HG02970 (cell line): ENCODE results near the gene KBTBD4.
"Not testable (repeated sequence)": the region's sequence is repeated elsewhere in the genome, so short reads cannot be mapped to it uniquely, and the experiment has no call there.

Experiments
- ATAC-seq: cut with Tn5 transposase; IDR thresholded peaks from one replicate; pipeline ENCODE4 v1.9.1; 2021; ENCODE audit warnings: mild to moderate bottlenecking, moderate library complexity, moderate number of reproducible peaks; ENCODE audit not compliant: unreplicated experiment, low FRiP score

The KBTBD4 gene

DNA sequence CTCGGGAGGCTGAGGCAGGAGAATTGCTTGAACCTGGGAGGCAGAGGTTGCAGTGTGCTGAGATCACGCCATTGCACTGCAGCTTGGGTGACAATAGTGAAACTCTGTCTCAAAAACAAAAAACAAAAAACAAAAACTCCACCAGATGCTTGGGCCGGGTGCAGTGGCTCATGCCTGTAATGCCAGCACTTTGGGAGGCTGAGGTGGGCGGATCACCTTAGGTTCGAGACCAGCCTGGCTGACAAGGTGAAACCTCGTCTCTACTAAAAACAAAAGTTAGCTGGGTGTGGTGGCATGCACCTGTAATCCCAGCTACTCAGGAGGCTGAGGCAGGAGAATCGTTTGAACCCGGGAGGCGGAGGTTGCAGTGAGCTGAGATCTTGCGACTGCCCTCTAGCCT, 14.4 kb downstream of the KBTBD4 start:
- not testable (repeated sequence) for ATAC-seq

DNA sequence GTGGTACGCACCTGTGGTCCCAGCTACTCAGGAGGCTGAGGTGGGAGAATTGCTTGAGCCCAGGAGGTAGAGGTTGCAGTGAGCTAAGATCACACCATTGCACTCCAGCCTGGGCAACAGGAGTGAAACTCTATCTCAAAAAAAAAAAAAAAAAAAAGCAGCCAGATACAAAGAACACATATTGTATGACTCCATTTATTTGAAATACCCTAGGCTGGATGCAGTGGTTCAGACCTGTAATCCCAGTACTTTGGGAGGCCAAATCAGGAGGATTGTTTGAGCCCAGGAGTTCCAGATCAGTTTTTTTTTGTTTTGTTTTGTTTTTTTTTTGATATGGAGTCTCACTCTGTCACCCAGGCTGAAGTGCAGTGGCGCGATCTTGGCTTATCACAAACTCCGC, 16.4 kb downstream of the KBTBD4 start:
- ATAC-seq, result not testable (repeated sequence)

- no peak for ATAC-seq
Measured at GRCh38 chr11:47560426-47560825, 18.3 kb downstream of the KBTBD4 start.

- ATAC-seq, result no peak
Measured at GRCh38 chr11:47558695-47559094, 20.1 kb downstream of the KBTBD4 start.

GRCh38 chr11:47557004-47557403, 21.8 kb downstream of the KBTBD4 start:
- not testable (repeated sequence) for ATAC-seq

DNA sequence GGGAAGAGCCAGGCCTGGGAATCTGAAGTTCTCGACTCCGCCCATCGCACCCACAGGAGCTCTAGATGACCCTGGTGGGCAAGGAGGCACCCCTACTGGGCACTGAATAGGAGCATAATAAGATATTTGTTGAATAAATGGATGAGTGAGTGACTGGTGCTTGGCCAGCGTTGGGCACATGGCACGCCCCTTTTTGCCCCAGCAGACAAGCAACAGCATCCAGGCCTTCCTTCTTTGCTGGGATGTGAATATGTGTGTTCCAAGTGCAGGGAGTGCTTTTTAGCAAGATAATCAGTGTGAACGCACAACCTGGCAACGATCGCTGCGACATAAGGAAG, 25.4 kb downstream of the KBTBD4 start:
- peak; percentile 22 for ATAC-seq

DNA sequence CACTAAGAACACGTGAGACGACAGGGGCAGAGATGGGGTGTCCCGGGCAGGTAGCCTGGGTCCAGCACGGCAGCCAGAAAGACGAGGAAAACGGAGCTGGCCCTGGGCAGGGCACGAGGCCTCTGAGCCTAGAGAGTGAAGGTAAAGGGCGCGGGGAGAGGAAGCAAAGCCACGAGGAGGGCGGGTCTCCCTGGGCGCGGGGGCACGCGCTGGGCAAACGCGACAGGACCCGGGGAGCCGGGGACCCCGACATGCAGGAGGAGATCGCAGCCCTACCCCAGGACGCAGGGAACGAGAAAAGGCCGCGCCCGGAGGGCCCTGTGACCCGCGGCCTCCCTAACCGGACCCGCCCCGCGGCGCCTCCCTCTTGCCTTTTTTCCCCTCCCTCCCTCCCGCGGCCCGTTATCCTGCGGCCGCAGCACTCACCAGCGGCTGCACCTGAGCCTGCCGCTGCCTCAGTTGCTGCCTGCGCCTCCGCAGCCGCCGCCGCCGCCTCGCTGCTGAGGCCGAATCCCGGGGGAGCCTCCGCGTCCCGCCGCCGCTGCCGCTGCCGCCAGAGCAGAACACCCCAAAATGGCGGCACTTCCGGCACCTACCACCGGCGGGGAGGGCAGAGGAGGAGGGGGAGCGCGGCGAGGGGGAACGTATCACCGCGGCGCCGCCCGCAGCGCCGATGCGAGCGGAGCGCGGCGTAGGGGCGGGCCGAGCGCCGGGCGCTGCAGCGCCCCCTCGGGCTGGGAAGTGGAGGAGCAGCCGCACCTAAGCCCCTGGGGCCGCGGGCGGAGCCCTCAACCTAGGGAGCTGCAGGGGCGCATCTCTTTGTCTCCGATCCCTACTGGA, 26.0 kb downstream of the KBTBD4 start, which contains the start of gene CELF1:
CELF1 (minus strand) TSS at position 567 of the 840 bp plus-strand sequence. CDS start 53,609 bp downstream, outside the sequence.
- ATAC-seq, result peak; percentile 93

GRCh38 chr11:47552056-47552565, 26.7 kb downstream of the KBTBD4 start:
- ATAC-seq, result no peak

GRCh38 chr11:47551086-47551485, 27.7 kb downstream of the KBTBD4 start:
- ATAC-seq, result no peak

DNA sequence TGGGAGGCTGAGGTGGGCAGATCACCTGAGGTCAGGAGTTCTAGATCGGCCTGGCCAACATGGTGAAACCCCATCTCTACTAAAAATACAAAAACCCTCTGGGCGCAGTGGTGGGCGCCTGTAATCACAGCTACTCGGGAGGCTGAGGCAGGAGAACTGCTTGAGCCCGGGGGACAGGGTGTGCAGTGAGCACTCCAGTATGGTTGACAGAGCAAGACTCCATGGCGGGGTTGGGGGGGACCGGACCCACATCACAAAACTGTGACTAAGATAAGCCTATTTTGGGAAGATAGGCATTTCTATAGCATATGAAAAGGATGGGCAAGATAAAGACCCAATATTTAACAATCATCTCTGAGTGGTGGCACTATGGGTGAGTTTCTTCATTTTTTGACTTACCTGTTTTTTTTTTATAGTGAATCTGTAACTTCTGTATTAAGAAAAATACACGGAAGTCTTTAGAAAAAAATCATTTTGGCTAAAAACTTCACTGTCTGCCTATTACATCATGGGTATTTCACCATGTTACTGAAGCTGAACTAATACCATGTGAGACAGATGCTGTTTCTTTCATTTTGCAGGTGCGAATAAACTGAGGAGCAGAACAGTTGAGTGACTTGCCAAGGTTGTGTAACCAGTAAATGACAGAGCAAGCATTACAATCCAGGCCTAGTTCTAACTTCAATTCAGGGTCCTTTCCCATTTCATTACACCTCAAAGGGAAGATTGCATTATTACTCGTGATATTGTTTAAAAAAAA, 28.3 kb downstream of the KBTBD4 start:
- ATAC-seq, result no peak

GRCh38 chr11:47546274-47546673, 32.5 kb downstream of the KBTBD4 start:
- not testable (repeated sequence) for ATAC-seq

DNA sequence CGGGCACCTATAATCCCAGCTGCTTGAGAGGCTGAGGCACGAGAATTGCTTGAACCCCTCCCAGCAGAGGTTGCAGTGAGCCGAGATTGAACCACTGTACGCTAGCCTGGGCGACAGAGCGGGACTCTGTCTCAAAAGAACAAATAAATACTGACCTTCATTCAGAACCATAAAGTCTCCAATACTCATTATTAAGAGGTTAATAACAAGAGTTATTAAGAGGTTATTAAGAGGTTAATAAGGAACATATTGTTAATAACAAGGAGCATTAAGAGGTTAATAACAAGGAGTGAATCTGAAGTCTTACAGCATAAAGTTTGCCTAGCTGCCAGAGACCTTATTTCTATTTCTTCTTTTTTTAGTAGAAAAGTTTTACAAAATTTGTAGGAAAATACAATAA, 33.5 kb downstream of the KBTBD4 start:
- no peak for ATAC-seq

- no peak for ATAC-seq
Measured at GRCh38 chr11:47541070-47541469, 37.7 kb downstream of the KBTBD4 start.

DNA sequence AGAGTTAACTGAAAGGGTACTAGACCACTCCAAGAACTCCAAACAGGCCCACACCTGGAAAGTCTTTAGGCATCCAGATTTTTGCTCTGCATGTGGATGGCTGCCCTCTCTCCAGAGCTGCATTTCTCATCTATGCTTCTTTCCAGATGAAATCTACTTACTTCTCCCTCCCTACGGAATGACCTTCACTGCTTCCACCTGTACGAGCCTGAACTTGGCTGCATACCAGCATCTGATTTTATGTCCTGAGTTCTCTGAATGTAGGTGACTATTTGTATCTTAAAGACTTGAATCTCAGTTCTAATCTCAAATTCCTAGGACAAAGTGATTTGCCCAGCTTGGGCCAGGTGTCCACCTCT, 39.1 kb downstream of the KBTBD4 start:
- no peak for ATAC-seq

DNA sequence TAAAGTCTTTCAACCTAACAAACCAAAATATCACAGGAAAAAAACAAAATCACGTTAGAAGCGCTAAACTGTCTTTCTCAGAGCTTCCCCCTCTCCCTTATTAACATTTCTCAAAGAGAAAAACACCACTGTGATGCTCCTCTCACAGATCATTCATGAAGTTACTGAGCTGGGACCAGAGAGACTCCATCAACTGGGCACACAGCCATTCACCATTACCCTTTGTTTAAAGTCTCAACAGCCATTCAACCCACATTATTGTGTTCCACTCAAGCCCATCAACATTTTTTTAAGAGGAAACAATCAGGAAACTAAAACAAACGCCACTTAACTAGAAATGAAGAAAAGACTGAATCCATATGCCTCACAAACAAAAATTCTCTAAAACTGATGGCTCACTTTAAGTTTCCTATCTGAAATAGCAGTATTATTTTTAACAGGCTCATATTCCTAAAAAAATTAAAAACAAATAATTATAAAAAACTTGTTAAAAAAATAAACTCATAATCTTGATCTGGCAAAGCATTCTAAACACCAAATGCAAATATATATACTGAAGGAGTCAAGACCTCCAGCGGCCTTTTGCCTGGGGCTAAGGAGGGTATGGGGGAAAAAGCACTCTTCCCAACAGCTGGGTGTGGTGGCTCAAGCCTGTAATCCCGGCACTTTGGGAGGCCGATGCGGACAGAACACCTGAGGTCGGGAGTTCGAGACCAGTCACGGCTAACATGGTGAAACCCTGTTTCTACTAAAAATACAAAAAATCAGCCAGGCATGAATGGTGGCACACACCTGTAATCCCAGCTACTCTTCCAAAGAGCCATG, 39.8 kb downstream of the KBTBD4 start:
- no peak for ATAC-seq

- ATAC-seq, result no peak
Measured at GRCh38 chr11:47536915-47537314, 41.9 kb downstream of the KBTBD4 start.

GRCh38 chr11:47534704-47535251, 44.0 kb downstream of the KBTBD4 start:
- no peak for ATAC-seq

DNA sequence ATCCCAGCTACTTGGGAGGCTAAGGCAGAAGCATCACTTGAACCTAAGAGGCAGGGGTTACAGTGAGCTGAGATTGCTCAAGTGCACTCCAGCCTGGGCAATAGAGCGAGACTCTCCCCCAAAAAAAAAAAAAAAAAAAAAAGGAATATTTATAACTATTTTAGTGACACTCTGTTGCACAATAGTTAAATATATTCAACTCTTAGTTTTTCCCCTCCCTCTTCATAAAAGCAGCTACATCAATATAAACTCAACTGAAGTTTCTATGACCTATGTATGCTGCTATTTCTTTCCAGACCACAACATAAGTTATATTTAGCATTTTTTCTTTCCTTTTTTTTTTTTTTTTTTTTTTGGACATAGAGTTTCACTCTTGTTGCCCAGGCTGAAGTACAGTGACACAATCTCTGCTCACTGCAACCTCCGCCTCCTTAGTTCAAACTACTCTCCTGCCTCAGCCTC, 45.0 kb downstream of the KBTBD4 start:
- ATAC-seq, result no peak

GRCh38 chr11:47532597-47533213, 46.1 kb downstream of the KBTBD4 start:
- no peak for ATAC-seq

DNA sequence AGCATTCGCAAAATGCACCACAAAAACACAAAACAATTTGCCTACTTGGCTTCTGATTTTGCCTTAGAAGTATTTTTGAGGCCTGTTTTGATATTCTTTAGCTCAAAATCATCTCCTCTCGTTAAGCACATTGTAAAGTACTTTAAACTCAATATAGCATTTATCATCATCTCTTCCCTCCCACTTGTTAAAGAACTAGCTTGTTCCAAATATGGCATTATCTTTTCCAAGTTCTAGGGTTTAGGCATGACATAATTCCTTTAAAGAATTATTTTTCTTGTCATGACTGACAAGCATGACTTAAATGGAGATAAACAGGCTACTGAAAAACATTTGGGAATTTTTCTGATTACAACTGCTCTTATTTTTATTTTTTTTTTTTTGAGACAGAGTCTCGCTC, 47.1 kb downstream of the KBTBD4 start:
- ATAC-seq, result no peak
